Thyroid gland (tissue), 4 donors: ENCODE data around the gene TMUB2.

Experiments
- CTCF ChIP-seq, 6 experiments: fragments of 200-600 bp in 3 of 6; fragments of 450-650 bp in 3 of 6; sonication (generic) in 3 of 6; IDR thresholded peaks; one replicate each; pipeline ENCODE4 v1.5.1; 2016 to 2019; ENCODE audit warnings: antibody characterized with exemption in 6 of 6, mild to moderate bottlenecking in 2 of 6, inconsistent platforms in 1 of 6, moderate library complexity in 1 of 6
- POLR2A ChIP-seq, 2 donors: fragments of 450-650 bp; IDR thresholded peaks; one replicate each; pipeline ENCODE4 v1.6.1; 2017; ENCODE audit warnings: antibody characterized with exemption in 2 of 2, mild to moderate bottlenecking in 2 of 2, moderate library complexity in 1 of 2

- TF ChIP-seq CTCF (IDR thresholded peaks at IDR 0.05), result peak; percentile 25 to 74 (median 52)
- no peak for TF ChIP-seq POLR2A (IDR thresholded peaks at IDR 0.05)
Observed at GRCh38 chr17:44203731-44204440, 17.1 kb downstream of the TMUB2 start.
